HG02642 (cell line): ENCODE measurements around the gene KRT73.

Source experiments
- ATAC-seq: cut with Tn5 transposase; IDR thresholded peaks from one replicate; pipeline ENCODE4 v1.9.1; 2021; ENCODE audit warnings: mild to moderate bottlenecking; ENCODE audit not compliant: unreplicated experiment, poor library complexity

Gene KRT73

GRCh38 chr12:52577316-52577715, 41.0 kb downstream of the KRT73 start:
- no peak for ATAC-seq

- ATAC-seq, result no peak
These were observed 42.4 kb downstream of the KRT73 start for GRCh38 chr12:52575948-52576347.

- no peak for ATAC-seq
These were observed 43.1 kb downstream of the KRT73 start for GRCh38 chr12:52575256-52575655.

DNA sequence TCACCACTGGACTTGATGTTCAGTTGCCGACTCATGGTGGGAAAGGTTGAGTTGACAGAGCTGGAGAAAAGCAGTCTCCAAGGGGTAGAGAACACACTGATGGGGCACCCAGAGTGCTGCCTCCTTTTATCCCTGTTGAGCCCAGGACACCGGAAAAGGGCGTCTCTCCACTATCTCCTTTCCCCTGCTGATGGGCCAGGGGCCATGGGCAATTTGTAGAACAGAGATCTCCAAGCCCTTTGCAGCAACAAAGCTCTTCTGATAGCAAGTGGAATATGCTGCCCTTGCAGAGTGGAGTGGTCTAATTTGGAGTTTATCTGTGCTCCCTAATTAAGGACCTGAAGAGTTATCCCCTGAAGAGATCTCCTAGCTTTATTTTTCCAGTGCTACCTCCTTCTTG, 44.6 kb downstream of the KRT73 start, which contains the start of gene KRT74:
KRT74 (minus strand) TSS at position 101 of the 400 bp plus-strand sequence; CDS start at position 35, 66 bp downstream.
- no peak for ATAC-seq

- ATAC-seq, result no peak
These were observed 45.1 kb downstream of the KRT73 start for GRCh38 chr12:52573306-52573705.

DNA sequence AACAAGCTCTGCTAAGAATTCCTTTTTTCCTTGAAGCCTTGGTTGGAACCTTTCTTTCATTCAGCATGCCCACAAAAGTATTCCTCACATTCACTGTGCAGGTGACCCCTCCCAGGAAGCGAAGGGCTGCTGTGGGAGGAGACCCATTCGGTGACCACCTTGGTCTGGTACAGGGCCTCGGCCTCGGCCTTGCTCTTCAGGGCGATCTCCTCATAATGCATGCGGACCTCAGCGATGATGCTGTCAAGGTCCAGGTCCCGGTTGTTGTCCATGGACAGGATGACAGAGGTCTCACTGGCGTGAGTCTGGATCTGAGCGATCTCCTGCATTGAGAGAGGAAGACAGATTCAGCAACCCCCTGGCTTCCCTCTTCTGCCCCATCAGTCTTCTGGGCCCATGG, 47.8 kb downstream of the KRT73 start:
- ATAC-seq, result no peak

DNA sequence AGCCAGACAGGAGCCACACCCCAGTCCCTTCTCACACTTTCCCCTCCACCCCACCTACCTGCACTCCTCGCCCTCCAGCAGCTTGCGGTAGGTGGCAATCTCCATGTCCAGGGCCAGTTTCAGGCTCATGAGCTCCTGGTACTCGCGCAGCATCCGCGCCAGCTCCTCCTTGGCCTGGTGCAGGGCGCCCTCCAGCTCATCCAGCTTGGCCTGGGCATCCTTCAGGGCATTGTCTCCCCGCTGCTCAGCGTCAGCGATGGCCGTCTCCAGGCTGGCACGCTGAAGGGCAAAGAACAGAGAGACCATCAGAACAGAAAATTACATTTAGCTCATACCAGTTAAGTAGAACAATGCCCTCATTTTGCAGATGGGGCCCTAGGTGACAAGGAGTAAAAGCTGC, 50.2 kb downstream of the KRT73 start:
- no peak for ATAC-seq

GRCh38 chr12:52566847-52567291, 51.5 kb downstream of the KRT73 start:
- no peak for ATAC-seq

- ATAC-seq, result no peak
These were observed 53.8 kb downstream of the KRT73 start for GRCh38 chr12:52564582-52564981.

DNA sequence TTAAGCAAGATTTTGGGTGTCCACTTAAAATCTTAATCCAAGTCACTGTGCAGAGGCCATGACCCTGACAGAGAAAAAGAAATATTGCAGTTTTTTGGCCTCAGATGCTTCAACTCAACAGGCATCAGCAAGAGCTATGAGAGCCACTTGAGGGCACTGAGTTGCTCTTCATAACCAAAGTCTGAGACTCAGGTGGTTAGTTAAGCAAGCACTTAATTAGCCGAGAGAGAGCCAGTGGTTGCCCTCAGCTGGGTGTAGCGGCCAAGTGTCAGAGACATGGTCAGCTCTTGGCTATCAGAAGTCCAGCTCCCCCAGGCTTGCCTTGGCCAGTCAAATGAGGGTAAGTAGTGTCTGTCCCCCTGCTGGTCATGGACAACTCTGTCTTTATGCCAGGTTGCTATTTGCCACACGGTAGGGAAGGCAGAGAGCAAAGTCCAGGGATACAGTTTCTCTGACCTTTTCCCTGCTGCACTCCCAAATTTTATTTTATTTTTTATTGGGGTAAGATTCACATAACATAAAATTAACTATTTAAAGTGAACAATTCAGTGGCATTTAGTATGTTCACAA, 56.4 kb downstream of the KRT73 start:
- no peak for ATAC-seq

DNA sequence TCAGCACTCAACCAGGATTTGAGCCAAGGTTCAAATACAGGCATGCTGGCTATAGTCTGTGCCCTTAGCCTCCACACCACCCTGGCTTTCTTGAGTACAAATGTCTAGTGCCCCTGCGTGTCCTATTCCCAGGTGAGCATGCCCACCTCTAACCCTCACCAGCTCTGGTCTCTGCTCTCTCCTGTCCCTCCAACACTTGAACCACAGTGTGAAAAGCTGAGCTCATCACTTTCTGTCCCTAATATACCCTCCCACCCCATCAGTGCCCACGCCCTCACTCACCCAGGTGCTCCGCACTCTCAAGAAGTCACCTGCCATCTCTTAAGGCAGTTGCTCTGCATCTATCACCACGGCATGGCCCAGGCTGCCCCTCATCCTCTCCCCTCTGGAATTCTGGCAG, 58.4 kb downstream of the KRT73 start:
- ATAC-seq, result no peak

DNA sequence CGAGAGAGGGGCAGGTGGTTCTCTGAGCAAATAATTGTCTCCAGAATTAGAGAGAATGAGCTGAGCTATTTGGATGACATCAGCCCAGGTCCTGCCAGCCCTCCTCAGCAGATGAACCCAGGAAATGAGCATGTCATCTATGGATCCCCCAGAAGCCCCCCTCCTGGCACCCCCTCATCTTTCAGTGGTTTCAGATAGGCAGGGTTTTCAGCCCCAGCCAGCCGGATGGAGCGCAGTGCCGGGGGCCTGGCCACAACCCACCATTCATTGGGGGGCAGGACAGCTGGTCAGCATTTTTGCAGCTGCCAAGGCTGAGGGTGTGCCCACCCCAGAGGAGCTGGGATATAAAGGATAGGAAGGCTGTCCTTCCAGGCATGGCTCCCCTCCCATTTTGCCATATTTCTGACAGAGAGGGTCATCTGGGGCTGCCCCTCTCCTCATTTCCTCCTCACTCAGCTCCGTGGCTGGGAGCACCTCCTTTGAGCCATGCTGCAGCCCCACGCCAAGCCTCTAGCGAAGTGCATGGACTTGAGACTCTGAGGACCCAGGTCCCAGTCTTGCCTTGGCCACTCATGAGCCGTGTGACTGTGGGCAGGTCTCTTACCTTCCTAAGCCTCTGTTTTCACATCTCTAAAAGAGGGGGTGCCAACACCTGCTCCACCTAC, 59.4 kb downstream of the KRT73 start:
- no peak for ATAC-seq
